Measurements from ENCODE around the gene BBS12. TPM values are rescaled to one million over a fixed set of nuclear protein-coding genes. Genes with fewer than 3 reads are reported as not detected.

The BBS12 gene
- total and polyA plus RNA-seq, 9 of the 15 experiments (the other 6 are each of a cell fraction or from before 2014, with no cell fraction given), result 2.7 to 6.5 (median 3.3) TPM

GRCh38 chr4:122775987-122776836 lies 43.7 kb downstream of the BBS12 start (continued):
- TF ChIP-seq, protein P1, sequence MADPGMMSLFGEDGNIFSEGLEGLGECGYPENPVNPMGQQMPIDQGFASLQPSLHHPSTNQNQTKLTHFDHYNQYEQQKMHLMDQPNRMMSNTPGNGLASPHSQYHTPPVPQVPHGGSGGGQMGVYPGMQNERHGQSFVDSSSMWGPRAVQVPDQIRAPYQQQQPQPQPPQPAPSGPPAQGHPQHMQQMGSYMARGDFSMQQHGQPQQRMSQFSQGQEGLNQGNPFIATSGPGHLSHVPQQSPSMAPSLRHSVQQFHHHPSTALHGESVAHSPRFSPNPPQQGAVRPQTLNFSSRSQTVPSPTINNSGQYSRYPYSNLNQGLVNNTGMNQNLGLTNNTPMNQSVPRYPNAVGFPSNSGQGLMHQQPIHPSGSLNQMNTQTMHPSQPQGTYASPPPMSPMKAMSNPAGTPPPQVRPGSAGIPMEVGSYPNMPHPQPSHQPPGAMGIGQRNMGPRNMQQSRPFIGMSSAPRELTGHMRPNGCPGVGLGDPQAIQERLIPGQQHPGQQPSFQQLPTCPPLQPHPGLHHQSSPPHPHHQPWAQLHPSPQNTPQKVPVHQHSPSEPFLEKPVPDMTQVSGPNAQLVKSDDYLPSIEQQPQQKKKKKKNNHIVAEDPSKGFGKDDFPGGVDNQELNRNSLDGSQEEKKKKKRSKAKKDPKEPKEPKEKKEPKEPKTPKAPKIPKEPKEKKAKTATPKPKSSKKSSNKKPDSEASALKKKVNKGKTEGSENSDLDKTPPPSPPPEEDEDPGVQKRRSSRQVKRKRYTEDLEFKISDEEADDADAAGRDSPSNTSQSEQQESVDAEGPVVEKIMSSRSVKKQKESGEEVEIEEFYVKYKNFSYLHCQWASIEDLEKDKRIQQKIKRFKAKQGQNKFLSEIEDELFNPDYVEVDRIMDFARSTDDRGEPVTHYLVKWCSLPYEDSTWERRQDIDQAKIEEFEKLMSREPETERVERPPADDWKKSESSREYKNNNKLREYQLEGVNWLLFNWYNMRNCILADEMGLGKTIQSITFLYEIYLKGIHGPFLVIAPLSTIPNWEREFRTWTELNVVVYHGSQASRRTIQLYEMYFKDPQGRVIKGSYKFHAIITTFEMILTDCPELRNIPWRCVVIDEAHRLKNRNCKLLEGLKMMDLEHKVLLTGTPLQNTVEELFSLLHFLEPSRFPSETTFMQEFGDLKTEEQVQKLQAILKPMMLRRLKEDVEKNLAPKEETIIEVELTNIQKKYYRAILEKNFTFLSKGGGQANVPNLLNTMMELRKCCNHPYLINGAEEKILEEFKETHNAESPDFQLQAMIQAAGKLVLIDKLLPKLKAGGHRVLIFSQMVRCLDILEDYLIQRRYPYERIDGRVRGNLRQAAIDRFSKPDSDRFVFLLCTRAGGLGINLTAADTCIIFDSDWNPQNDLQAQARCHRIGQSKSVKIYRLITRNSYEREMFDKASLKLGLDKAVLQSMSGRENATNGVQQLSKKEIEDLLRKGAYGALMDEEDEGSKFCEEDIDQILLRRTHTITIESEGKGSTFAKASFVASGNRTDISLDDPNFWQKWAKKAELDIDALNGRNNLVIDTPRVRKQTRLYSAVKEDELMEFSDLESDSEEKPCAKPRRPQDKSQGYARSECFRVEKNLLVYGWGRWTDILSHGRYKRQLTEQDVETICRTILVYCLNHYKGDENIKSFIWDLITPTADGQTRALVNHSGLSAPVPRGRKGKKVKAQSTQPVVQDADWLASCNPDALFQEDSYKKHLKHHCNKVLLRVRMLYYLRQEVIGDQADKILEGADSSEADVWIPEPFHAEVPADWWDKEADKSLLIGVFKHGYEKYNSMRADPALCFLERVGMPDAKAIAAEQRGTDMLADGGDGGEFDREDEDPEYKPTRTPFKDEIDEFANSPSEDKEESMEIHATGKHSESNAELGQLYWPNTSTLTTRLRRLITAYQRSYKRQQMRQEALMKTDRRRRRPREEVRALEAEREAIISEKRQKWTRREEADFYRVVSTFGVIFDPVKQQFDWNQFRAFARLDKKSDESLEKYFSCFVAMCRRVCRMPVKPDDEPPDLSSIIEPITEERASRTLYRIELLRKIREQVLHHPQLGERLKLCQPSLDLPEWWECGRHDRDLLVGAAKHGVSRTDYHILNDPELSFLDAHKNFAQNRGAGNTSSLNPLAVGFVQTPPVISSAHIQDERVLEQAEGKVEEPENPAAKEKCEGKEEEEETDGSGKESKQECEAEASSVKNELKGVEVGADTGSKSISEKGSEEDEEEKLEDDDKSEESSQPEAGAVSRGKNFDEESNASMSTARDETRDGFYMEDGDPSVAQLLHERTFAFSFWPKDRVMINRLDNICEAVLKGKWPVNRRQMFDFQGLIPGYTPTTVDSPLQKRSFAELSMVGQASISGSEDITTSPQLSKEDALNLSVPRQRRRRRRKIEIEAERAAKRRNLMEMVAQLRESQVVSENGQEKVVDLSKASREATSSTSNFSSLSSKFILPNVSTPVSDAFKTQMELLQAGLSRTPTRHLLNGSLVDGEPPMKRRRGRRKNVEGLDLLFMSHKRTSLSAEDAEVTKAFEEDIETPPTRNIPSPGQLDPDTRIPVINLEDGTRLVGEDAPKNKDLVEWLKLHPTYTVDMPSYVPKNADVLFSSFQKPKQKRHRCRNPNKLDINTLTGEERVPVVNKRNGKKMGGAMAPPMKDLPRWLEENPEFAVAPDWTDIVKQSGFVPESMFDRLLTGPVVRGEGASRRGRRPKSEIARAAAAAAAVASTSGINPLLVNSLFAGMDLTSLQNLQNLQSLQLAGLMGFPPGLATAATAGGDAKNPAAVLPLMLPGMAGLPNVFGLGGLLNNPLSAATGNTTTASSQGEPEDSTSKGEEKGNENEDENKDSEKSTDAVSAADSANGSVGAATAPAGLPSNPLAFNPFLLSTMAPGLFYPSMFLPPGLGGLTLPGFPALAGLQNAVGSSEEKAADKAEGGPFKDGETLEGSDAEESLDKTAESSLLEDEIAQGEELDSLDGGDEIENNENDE (IDR thresholded peaks at IDR 0.05; ENCODE audit: low read depth, low read length), result no peak
- TF ChIP-seq ZBTB33 (CRISPR knock-in tag; IDR thresholded peaks at IDR 0.05), result no peak
- TF ChIP-seq SP1 (CRISPR knock-in tag; IDR thresholded peaks at IDR 0.05), result no peak
- no peak for TF ChIP-seq ZNF212 (CRISPR knock-in tag; IDR thresholded peaks at IDR 0.05)
- no peak for TF ChIP-seq PURB (CRISPR knock-in tag; IDR thresholded peaks at IDR 0.05; ENCODE audit: low read depth)
- no peak for TF ChIP-seq ZNF655 (CRISPR knock-in tag; IDR thresholded peaks at IDR 0.05)

Data from K562 (cell line).